ENCODE results near the gene KRT14. TPM values are rescaled to one million over a fixed set of nuclear protein-coding genes. Genes with fewer than 3 reads are reported as not detected.
A peak's percentile ranks its signal among the peaks of the same experiment; 100 is the strongest.

The KRT14 gene
- total RNA-seq, 1 donor from 2014 or later, result not detected

DNA sequence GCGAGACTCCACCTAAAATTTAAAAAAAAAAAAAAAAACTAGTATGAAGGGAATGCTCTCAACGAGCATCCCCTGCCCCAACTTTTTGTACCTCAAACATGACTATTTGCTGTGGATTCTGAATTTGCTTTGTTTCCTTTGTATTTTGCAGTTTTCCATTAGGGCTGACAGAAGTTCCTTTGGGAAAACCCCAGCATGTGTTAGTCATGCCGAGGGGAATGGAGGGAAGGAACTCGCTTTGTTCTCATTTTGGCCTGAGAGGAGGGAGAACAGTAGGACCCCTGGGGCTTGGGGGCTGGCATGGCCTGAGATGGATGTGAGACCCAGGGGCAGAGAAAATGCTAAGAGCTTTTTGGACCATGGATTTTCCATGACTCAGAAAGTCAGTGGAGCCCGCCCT lies 35.3 kb downstream of the KRT14 start:
- no peak for DNase-seq (ENCODE audit: low spot score)
- no peak overlapping the region for H3K4me3 Mint-ChIP-seq
- Histone ChIP-seq H3K9ac (no peak overlapping the region), H3K27me3 (no peaks in the 10 kb centered on the region), H3K4me3 (no peak overlapping the region), H3K36me3 (no peaks in the 10 kb centered on the region), H3K79me2 (ENCODE audit: low read depth) (no peaks in the 10 kb centered on the region), H3K27ac (no peak overlapping the region), H3K4me2 (no peak overlapping the region), H3K4me1 (peaks cover 7% of the 10 kb centered on the region), H3F3A (ENCODE audit: low read depth) (peaks cover 3% of the 10 kb centered on the region), H2AFZ (replicated peaks) (no peak overlapping the region), H3K9me3 (ENCODE audit: low read depth) (no peaks in the 10 kb centered on the region), H4K20me1 (ENCODE audit: low read depth) (no peaks in the 10 kb centered on the region)
- peaks cover 2% of the 10 kb centered on the region for H3K27me3 Mint-ChIP-seq (ENCODE audit: insufficient read depth, low read depth)
- no peak overlapping the region for H3K27ac Mint-ChIP-seq
- peaks cover 27% of the 10 kb centered on the region for H3K4me1 Mint-ChIP-seq
- H3K36me3 Mint-ChIP-seq, result no peaks in the 10 kb centered on the region
- no peak for TF ChIP-seq EZH2 (IDR thresholded peaks at IDR 0.05)
- TF ChIP-seq, protein P1, sequence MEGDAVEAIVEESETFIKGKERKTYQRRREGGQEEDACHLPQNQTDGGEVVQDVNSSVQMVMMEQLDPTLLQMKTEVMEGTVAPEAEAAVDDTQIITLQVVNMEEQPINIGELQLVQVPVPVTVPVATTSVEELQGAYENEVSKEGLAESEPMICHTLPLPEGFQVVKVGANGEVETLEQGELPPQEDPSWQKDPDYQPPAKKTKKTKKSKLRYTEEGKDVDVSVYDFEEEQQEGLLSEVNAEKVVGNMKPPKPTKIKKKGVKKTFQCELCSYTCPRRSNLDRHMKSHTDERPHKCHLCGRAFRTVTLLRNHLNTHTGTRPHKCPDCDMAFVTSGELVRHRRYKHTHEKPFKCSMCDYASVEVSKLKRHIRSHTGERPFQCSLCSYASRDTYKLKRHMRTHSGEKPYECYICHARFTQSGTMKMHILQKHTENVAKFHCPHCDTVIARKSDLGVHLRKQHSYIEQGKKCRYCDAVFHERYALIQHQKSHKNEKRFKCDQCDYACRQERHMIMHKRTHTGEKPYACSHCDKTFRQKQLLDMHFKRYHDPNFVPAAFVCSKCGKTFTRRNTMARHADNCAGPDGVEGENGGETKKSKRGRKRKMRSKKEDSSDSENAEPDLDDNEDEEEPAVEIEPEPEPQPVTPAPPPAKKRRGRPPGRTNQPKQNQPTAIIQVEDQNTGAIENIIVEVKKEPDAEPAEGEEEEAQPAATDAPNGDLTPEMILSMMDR (IDR thresholded peaks at IDR 0.05), result no peak
- TF ChIP-seq EZH2phosphoT487 (IDR thresholded peaks at IDR 0.05), result no peak
- peaks cover 3% of the 10 kb centered on the region for H3K9me3 Mint-ChIP-seq

DNA sequence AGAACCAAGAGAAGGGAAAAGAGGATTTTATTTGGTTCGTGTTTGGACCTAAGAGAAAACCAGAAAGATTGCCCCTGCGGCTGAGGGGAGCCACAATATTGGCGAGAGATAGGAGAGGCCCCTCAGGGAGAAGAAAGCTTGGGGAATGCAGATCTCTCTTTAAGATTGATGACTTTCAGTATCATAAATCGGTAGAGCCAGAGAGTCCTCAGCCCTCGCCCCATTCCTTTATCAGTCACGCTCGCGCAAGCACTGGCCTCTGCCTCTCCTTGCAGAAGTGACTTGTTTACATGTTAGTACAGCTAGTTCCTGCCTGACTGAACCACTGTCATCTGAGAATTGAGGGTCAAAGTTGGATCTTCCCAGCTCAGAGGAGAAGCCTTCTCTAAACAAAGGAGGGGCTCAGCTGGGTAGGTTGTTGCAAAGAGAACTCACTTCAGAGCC lies 37.1 kb downstream of the KRT14 start:
- peak overlapping the region; percentile 88 for H3K27ac Mint-ChIP-seq
- no peak overlapping the region for H3K4me3 ChIP-seq
- no peaks in the 10 kb centered on the region for H4K20me1 ChIP-seq (ENCODE audit: low read depth)
- no peaks in the 10 kb centered on the region for H3K9me3 ChIP-seq (ENCODE audit: low read depth)
- no peaks in the 10 kb centered on the region for H3K79me2 ChIP-seq (ENCODE audit: low read depth)
- peaks cover 3% of the 10 kb centered on the region for H3K9me3 Mint-ChIP-seq
- no peak overlapping the region for H3K4me3 Mint-ChIP-seq
- H3K4me1 ChIP-seq, result peaks cover 11% of the 10 kb centered on the region
- H2AFZ ChIP-seq (replicated peaks), result no peak overlapping the region
- H3K36me3 ChIP-seq, result no peaks in the 10 kb centered on the region
- peaks cover 27% of the 10 kb centered on the region for H3K4me1 Mint-ChIP-seq
- H3K4me2 ChIP-seq, result no peak overlapping the region
- no peak for DNase-seq (ENCODE audit: low spot score)
- peaks cover 7% of the 10 kb centered on the region for H3K27me3 Mint-ChIP-seq (ENCODE audit: insufficient read depth, low read depth)
- H3K27me3 ChIP-seq, result no peaks in the 10 kb centered on the region
- peaks cover 10% of the 10 kb centered on the region for H3F3A ChIP-seq (ENCODE audit: low read depth)
- no peak overlapping the region for H3K9ac ChIP-seq
- TF ChIP-seq, protein P1 (IDR thresholded peaks at IDR 0.05), result no peak
- TF ChIP-seq EZH2 (IDR thresholded peaks at IDR 0.05) (no peak), EZH2phosphoT487 (IDR thresholded peaks at IDR 0.05) (no peak)
- H3K27ac ChIP-seq, result no peak overlapping the region
- no peaks in the 10 kb centered on the region for H3K36me3 Mint-ChIP-seq

DNA sequence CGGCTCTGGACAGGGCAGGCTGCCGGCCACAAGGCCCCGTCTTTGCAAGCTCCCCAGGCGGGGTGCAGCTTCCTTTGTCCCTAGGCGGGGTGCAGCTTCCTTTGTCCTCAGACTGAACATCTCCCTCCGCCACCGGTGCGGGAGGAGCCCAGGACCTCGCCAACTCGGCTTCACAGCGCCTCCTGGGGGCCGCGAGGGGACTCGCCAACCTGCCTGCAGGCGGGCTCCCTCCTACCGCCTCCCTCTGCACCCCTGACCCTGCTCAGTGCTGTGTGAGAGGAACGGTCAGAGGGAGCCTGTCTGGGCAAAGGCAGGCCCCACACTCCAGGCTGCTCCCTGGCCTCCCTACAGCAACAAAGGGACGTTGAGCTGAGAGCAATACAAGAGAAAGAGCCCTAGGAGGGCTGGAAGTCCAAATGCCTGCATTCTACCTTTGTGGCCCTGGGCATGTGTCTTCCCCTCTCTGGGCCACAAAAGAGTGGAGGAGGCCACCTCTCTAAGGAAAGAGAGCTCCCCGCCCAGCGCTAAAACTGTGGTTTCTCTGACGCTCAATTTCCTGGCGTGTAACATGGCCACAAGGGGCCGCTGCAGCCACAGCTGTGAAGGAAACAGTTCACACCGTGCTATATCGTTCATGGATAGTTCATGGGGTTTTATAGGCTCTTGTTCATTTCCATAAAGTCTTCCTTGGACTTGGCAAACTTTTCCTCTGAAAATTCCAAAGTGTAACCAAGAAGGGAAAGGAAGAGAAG lies 37.7 kb downstream of the KRT14 start:
- Histone ChIP-seq H3K4me2 (peak overlapping the region; percentile 58), H3K27me3 (no peaks in the 10 kb centered on the region), H4K20me1 (ENCODE audit: low read depth) (no peaks in the 10 kb centered on the region), H3K27ac (no peak overlapping the region), H3K79me2 (ENCODE audit: low read depth) (no peaks in the 10 kb centered on the region), H2AFZ (replicated peaks) (peak overlapping the region; percentile 68), H3K9ac (no peak overlapping the region), H3K4me1 (peaks cover 16% of the 10 kb centered on the region), H3K36me3 (no peaks in the 10 kb centered on the region), H3F3A (ENCODE audit: low read depth) (peaks cover 16% of the 10 kb centered on the region), H3K9me3 (ENCODE audit: low read depth) (no peaks in the 10 kb centered on the region), H3K4me3 (no peak overlapping the region)
- Mint-ChIP-seq H3K4me1 (peaks cover 29% of the 10 kb centered on the region), H3K9me3 (peaks cover 3% of the 10 kb centered on the region), H3K4me3 (no peak overlapping the region), H3K36me3 (no peaks in the 10 kb centered on the region), H3K27ac (peak overlapping the region; percentile 88), H3K27me3 (ENCODE audit: insufficient read depth, low read depth) (peaks cover 7% of the 10 kb centered on the region)
- TF ChIP-seq EZH2 (IDR thresholded peaks at IDR 0.05), result no peak
- TF ChIP-seq, protein P1 (IDR thresholded peaks at IDR 0.05), result peak; percentile 78
- peak; percentile 95 for DNase-seq (ENCODE audit: low spot score)

Data from neural progenitor cell (in vitro differentiated cells).